Medulla oblongata (tissue), 1 donor: Measurements from ENCODE around the gene KATNAL1.
A peak's percentile ranks its signal among the peaks of the same experiment; 100 is the strongest.

ENCODE experiments used
- DNase-seq: peaks from one replicate; pipeline ENCODE4 v3.0.0-alpha.2; 2015; ENCODE audit errors: extremely low spot score

The KATNAL1 gene

GRCh38 chr13:30332456-30333143, 25.2 kb upstream of the KATNAL1 start:
- no peak for DNase-seq

DNA sequence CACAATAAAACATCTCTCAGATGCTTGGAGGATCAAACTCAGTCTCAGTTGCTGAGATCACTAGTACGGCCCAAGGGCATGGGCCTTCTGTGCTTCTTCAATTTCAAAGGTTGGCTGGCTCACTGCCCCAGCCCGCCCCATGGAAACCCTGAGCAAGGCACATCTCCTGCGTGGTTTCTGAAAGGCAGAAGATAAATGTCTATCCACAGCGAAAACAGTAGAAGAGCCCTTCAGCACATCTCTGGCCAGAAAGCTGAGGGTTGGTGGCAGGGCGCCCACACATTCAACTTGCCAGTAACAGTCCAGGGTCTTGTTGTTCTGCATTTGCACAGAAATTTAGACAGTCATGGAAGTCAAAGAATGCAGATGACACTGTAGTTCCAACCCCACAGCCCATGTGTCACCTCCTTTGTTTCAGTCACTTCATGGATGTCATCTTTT, 24.0 kb upstream of the KATNAL1 start:
- DNase-seq, result peak; percentile 51

- DNase-seq, result no peak
These were observed 21.7 kb upstream of the KATNAL1 start for GRCh38 chr13:30329009-30329585.

DNA sequence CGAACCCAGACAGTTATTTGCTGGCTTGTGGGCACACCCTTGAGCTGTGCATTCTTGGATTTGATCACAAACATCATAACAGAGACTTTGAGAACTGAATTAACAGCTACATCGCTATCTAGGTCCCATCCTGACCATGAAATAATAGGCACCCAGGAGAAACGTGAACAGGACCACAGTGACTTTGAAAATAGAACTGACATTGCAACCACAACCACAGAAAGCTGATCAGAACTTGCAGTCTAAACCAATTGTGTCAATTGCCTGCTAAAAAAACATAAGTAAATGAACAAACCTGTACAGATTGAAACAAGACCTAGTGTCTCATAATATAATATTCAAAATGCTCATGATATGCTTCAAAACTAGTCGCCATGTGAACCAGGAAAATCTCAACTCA, 18.3 kb upstream of the KATNAL1 start:
- DNase-seq, result no peak

DNA sequence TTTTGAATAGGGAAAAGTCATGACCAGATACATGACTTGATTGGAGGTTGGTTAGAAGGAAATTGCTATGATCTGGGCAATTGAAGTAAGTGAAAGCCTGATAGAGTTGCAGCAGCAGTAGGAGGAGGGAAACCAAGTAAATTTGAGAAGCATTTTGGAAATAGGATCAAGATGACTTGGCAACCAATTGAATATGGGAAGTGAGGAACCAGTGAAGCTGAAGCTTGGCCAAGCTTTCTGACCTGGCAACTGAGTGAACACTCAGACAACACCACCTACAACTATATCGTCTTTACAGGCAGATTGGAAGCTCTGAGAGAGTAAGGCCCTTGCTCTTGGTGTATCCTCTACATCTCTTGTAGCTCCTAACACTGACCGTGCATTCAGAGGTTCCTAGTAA, 16.2 kb upstream of the KATNAL1 start:
- no peak for DNase-seq

- no peak for DNase-seq
These were observed 15.1 kb upstream of the KATNAL1 start for GRCh38 chr13:30322428-30322827.

- no peak for DNase-seq
These were observed 13.9 kb upstream of the KATNAL1 start for GRCh38 chr13:30321256-30321655.

GRCh38 chr13:30319655-30320054, 12.3 kb upstream of the KATNAL1 start:
- peak; percentile 78 for DNase-seq

GRCh38 chr13:30319130-30319529, 11.8 kb upstream of the KATNAL1 start:
- DNase-seq, result no peak

- peak; percentile 48 for DNase-seq
These were observed 10.7 kb upstream of the KATNAL1 start for GRCh38 chr13:30318026-30318425.

- no peak for DNase-seq
These were observed 7.2 kb upstream of the KATNAL1 start for GRCh38 chr13:30314562-30314961.

GRCh38 chr13:30314069-30314468, 6.7 kb upstream of the KATNAL1 start:
- no peak for DNase-seq

- no peak for DNase-seq
These were observed 6.0 kb upstream of the KATNAL1 start for GRCh38 chr13:30313311-30313710.

DNA sequence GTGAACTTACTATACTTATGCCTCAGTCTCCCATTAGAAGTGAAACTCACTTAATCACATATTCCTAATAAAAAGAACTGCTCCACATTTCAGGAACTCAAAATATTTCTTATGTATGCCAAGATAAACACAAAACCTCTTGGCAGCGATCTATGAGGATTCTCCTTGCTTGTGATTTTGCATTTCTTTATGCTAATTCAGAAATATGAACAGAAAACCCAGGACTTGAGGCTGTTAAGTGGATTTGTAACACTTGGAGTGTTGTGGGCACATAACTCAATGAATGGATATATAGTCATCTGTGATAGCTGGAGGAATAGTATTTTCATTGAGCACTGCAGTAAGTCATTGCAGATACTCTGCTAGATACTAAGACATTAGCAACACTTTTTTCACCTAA, 5.6 kb upstream of the KATNAL1 start:
- DNase-seq, result no peak

GRCh38 chr13:30308548-30308947, 1.2 kb upstream of the KATNAL1 start:
- no peak for DNase-seq

DNA sequence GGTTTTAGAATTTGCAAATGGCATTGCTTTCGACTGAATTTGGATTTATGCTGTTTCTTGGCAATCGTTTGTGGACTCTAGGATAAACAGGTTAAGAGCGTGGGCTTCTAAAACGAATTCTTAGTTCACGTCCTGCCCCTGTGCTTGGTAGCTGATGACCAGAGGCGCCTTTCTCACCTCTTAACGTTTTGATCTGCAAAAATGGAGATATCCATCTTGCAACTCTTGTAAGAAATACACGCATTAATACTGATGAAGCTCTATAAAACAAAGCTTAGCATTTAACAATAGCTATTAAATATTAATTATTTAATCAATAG, 580 bp upstream of the KATNAL1 start:
- DNase-seq, result no peak

- peak; percentile 96 for DNase-seq
These were observed 573 bp downstream of the KATNAL1 start for GRCh38 chr13:30306762-30307193.

GRCh38 chr13:30305456-30305970, 1.8 kb downstream of the KATNAL1 start:
- DNase-seq, result no peak

GRCh38 chr13:30303269-30303668, 4.1 kb downstream of the KATNAL1 start:
- no peak for DNase-seq

DNA sequence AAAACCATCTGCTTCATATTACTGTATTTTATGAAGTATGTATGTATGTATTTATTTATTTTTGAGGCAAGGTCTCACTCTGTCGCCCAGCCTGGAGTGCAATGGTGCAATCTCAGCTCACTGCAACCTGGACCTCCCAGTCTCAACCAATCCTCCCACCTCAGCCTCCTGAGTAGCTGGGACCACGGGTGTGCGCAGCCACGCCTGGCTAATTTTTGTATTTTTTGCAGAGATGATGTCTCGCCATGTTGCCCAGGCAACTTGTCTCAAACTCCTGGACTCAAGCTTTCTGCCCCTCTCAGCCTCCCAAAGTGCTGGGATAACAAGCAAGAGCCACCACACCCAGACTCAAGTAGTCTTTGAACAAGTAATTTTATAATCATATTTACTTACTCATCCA, 5.5 kb downstream of the KATNAL1 start:
- DNase-seq, result no peak

DNA sequence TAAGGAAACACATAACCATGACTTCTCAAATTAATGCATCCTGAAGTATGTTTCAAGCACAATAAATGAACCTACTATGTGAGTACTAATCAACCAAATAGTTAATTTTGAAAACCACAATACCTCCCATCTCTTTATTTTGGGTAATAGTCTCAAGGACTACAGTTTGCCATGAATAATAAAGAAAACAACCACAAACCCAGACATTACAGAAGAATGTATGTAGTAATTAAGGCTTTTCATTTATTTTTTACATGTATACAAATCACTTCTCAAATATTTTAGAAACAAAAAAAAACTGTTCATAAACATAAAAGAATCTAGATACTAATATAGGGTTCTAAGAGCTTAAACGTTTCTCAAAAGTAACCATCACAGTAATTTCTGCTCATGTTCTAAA, 6.8 kb downstream of the KATNAL1 start:
- no peak for DNase-seq

GRCh38 chr13:30299786-30300185, 7.6 kb downstream of the KATNAL1 start:
- no peak for DNase-seq

GRCh38 chr13:30295116-30295515, 12.2 kb downstream of the KATNAL1 start:
- no peak for DNase-seq

GRCh38 chr13:30294004-30294403, 13.3 kb downstream of the KATNAL1 start:
- DNase-seq, result no peak
